ENCODE results near the gene TECTB.

- TF ChIP-seq POLR2A (IDR thresholded peaks at IDR 0.05; ENCODE audit: low read length) = no peak
- no peak for TF ChIP-seq GATA1 (IDR thresholded peaks at IDR 0.05; ENCODE audit: low read depth, low read length)
Observed at GRCh38 chr10:112344261-112344660, 61.1 kb downstream of the TECTB start.
